Ishikawa (cell line): ENCODE data around the gene MXD1.

ENCODE experiments used
- CEBPB ChIP-seq: IDR thresholded peaks from 2 replicates; pipeline ENCODE4 v1.6.1; 2012
- CREB1 ChIP-seq: IDR thresholded peaks from 2 replicates; pipeline ENCODE4 v1.6.1; 2012; ENCODE audit warnings: low read depth
- EGR1 ChIP-seq: IDR thresholded peaks from 2 replicates; pipeline ENCODE4 v1.6.1; 2012
- EP300 ChIP-seq: IDR thresholded peaks from 2 replicates; pipeline ENCODE4 v1.6.1; 2012; ENCODE audit warnings: borderline replicate concordance
- FOXM1 ChIP-seq: IDR thresholded peaks from 2 replicates; pipeline ENCODE4 v1.6.1; 2012; ENCODE audit warnings: low read depth, borderline replicate concordance
- NFIC ChIP-seq: IDR thresholded peaks from 2 replicates; pipeline ENCODE4 v1.6.1; 2012
- RAD21 ChIP-seq: IDR thresholded peaks from 2 replicates; pipeline ENCODE4 v1.6.1; 2012; ENCODE audit warnings: low read depth
- TAF1 ChIP-seq: IDR thresholded peaks from 2 replicates; pipeline ENCODE4 v1.6.1; 2012; ENCODE audit warnings: low read depth, mild to moderate bottlenecking
- TCF12 ChIP-seq: IDR thresholded peaks from 2 replicates; pipeline ENCODE4 v1.6.1; 2012; ENCODE audit warnings: low read depth
- TEAD4 ChIP-seq: IDR thresholded peaks from 2 replicates; pipeline ENCODE4 v1.6.1; 2012
- YY1 ChIP-seq: IDR thresholded peaks from 2 replicates; pipeline ENCODE4 v1.6.1; 2012; ENCODE audit warnings: low read depth
- ZBTB7A ChIP-seq: IDR thresholded peaks from 2 replicates; pipeline ENCODE4 v1.6.1; 2012; ENCODE audit warnings: low read depth
- TF ChIP-seq, protein P1 (sequence below): IDR thresholded peaks from 2 replicates; pipeline ENCODE4 v1.6.1; 2012; ENCODE audit warnings: low read depth, mild to moderate bottlenecking
- TF ChIP-seq, protein P2 (sequence below): IDR thresholded peaks from 2 replicates; pipeline ENCODE4 v1.6.1; 2012
- TF ChIP-seq, protein P3 (sequence below): IDR thresholded peaks from 2 replicates; pipeline ENCODE4 v1.6.1; 2012

Gene MXD1

DNA sequence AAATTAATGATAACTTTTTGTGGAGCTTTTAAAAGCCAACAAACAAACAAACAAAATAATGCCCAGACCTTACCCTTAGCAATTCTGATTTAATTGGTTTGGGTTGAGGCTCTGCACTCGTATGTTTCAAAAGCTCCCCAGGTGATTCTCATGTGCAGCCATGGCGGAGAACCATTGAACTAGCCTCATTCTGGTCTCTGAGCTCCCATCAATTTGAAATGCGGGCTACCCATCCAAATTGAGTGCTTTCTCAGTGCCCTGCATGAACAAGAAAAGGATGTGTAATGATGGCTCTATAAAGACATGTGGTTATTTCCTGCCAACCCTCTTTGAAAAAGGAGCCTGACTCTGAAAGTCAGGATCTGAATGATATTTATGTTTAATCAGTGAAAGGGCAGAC lies 8.2 kb downstream of the MXD1 start:
- no peak for TF ChIP-seq RAD21

DNA sequence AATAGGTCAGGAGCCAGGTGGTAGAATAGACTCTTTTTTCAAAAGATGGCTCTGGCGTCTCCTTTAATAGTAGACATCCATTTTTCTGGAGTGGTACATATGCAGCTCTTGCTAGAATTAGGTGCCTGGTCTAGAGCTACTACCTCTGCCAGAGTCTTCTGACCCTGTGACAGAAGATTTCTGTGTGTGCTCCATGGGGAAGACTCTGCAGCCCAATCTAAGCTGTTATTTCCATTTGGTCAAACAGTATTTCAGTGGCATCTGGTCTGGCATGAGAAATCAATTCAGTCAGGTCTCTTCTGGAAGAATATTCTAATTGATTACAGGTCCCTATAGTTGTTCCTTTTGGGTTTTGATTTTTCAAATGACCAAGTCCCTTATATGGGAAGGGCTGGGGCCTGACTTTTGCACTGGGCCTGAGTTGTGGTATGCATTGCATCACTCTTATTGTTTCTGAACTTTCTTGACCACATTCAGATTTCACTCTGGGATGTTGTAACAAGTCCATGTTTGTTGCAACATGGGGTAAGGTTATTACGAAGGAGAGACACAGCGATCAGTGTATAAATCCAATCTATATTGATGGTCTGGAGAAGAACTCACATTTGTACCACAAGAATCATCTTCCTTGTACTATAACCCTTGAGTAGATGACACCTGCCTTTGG lies 12.1 kb downstream of the MXD1 start:
- peak; percentile 76 for TF ChIP-seq CEBPB
- TF ChIP-seq, protein P1, sequence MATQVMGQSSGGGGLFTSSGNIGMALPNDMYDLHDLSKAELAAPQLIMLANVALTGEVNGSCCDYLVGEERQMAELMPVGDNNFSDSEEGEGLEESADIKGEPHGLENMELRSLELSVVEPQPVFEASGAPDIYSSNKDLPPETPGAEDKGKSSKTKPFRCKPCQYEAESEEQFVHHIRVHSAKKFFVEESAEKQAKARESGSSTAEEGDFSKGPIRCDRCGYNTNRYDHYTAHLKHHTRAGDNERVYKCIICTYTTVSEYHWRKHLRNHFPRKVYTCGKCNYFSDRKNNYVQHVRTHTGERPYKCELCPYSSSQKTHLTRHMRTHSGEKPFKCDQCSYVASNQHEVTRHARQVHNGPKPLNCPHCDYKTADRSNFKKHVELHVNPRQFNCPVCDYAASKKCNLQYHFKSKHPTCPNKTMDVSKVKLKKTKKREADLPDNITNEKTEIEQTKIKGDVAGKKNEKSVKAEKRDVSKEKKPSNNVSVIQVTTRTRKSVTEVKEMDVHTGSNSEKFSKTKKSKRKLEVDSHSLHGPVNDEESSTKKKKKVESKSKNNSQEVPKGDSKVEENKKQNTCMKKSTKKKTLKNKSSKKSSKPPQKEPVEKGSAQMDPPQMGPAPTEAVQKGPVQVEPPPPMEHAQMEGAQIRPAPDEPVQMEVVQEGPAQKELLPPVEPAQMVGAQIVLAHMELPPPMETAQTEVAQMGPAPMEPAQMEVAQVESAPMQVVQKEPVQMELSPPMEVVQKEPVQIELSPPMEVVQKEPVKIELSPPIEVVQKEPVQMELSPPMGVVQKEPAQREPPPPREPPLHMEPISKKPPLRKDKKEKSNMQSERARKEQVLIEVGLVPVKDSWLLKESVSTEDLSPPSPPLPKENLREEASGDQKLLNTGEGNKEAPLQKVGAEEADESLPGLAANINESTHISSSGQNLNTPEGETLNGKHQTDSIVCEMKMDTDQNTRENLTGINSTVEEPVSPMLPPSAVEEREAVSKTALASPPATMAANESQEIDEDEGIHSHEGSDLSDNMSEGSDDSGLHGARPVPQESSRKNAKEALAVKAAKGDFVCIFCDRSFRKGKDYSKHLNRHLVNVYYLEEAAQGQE = no peak

DNA sequence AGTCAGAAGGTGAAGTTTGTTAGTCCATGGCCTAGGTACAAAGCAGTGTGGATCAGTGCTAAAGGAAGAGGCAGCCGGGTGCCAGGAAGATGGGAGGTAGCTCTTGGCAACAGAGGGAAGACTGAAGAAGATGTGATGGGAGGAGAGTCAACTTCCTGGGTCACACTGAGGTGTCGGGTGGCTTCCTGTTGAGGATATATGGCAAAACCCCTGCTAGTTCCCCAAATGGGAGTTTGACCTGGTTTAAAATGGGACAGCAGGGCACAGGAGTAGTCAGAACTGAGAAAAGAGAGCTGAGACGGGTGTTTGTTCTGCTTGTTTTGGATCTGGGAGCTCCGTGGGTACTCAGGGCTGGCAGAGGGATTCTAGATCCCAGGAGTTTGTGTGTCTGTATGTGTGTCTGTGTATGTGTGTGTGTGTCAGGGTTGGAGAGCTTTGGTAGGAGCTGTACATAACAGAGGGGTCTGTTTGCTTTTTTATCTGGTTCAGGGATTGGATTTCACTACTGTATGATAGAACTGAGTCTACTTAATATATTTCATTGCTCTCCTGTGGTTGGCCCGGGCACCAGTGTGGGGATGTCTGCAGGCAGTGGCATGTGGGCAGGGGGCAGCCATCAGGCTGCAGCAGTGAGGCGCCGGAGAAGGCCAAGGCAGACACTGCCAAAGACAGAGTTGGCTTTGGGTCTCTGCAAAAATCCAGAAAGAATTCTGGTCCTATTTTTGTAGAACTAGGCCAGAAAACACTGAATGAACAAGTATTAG lies 17.1 kb downstream of the MXD1 start:
- TF ChIP-seq NFIC (no peak), CEBPB (no peak), CREB1 (no peak), TCF12 (no peak), EP300 (no peak), TAF1 (no peak), EGR1 (no peak), RAD21 (no peak), ZBTB7A (no peak), FOXM1 (no peak), TEAD4 (no peak), YY1 (no peak)
- TF ChIP-seq, protein P2, sequence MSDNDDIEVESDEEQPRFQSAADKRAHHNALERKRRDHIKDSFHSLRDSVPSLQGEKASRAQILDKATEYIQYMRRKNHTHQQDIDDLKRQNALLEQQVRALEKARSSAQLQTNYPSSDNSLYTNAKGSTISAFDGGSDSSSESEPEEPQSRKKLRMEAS = no peak
- TF ChIP-seq, protein P3, sequence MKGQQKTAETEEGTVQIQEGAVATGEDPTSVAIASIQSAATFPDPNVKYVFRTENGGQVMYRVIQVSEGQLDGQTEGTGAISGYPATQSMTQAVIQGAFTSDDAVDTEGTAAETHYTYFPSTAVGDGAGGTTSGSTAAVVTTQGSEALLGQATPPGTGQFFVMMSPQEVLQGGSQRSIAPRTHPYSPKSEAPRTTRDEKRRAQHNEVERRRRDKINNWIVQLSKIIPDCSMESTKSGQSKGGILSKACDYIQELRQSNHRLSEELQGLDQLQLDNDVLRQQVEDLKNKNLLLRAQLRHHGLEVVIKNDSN = no peak
- TF ChIP-seq, protein P1 = no peak

DNA sequence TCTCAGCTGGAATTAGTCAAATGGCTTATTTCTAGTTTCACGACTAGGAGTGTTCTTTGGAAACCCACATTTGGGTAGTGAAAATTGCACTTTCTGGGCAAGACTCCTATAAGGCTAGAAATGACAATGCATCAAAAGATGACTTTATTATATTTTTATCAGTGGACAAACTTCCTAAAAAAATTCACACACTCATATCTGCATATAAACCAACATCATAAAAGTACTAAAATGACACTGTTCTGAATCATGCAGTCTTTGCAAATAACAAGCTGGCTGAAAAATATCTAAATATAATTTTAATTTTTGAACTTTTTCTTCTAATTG lies 17.6 kb downstream of the MXD1 start:
- TF ChIP-seq EP300 (no peak), CREB1 (no peak), CEBPB (no peak), FOXM1 (no peak), ZBTB7A (no peak), TAF1 (no peak), TEAD4 (no peak), TCF12 (no peak), YY1 (no peak), EGR1 (no peak), NFIC (no peak), RAD21 (no peak)
- TF ChIP-seq, protein P2 = no peak
- TF ChIP-seq, protein P1 = no peak
- TF ChIP-seq, protein P3 = no peak
